HEK293 (cell line): Measurements from ENCODE around the gene TXNDC2.

Experiments
- CTCF ChIA-PET: fragments of 350-600 bp; formaldehyde crosslinking; extraction: SDS; loops from one replicate; lab custom pipeline; 2021; ENCODE audit warnings: antibody characterized with exemption; lab: Yijun Ruan, JAX
- POLR2A ChIA-PET: fragments of 300-600 bp; formaldehyde crosslinking; extraction: SDS; loops from one replicate; lab custom pipeline; 2020; ENCODE audit warnings: antibody characterized with exemption, inconsistent platforms; lab: Yijun Ruan, JAX
- H3K27ac ChIP-seq: fragments of 200-500 bp; sonication (Bioruptor generic); 2 replicates; pipeline ENCODE4 v1.5.1; 2014; ENCODE audit warnings: low read depth, low read length, control low read depth, inconsistent platforms; ENCODE audit errors: extremely low read depth
- H3K36me3 ChIP-seq, 2 experiments: fragments of 200-500 bp in 1 of 2; sonication (Bioruptor generic) in 1 of 2; 1 replicate in 1 of 2; 2 replicates in 1 of 2; pipeline ENCODE4 v1.5.1; 2014 to 2017; ENCODE audit warnings: inconsistent platforms in 2 of 2, low read length in 2 of 2; ENCODE audit not compliant: control insufficient read depth in 2 of 2, insufficient read depth in 1 of 2
- H3K4me1 ChIP-seq: fragments of 200-500 bp; sonication (Bioruptor generic); 2 replicates; pipeline ENCODE4 v1.5.1; 2014; ENCODE audit warnings: mild to moderate bottlenecking, low read length, inconsistent platforms; ENCODE audit not compliant: control insufficient read depth, insufficient read depth
- H3K4me3 ChIP-seq: 2 replicates; pipeline ENCODE4 v1.5.1; 2011; ENCODE audit warnings: low read depth, mild to moderate bottlenecking, control low read depth, low read length, moderate library complexity
- H3K9me3 ChIP-seq: fragments of 200-500 bp; sonication (Bioruptor generic); 2 replicates; pipeline ENCODE4 v1.5.1; 2014; ENCODE audit warnings: low read depth, low read length, inconsistent platforms; ENCODE audit not compliant: control insufficient read depth, insufficient read depth
- PRDM1 ChIP-seq: fragments of 450-650 bp; formaldehyde crosslinking; IDR thresholded peaks from 2 replicates; pipeline ENCODE4; 2016; ENCODE audit warnings: missing biosample characterization, missing genetic modification characterization
- PRDM10 ChIP-seq: fragments of 450-650 bp; formaldehyde crosslinking; IDR thresholded peaks from 2 replicates; pipeline ENCODE4 v1.5.1; 2016; ENCODE audit warnings: missing biosample characterization, missing genetic modification characterization
- SCRT2 ChIP-seq: fragments of 450-650 bp; formaldehyde crosslinking; IDR thresholded peaks from 2 replicates; pipeline ENCODE4 v1.5.1; 2016; ENCODE audit warnings: missing biosample characterization, missing genetic modification characterization
- ZBTB8A ChIP-seq: fragments of 450-650 bp; formaldehyde crosslinking; IDR thresholded peaks from 2 replicates; pipeline ENCODE4 v1.5.1; 2016; ENCODE audit warnings: missing biosample characterization, missing genetic modification characterization
- ZNF488 ChIP-seq: fragments of 450-650 bp; formaldehyde crosslinking; IDR thresholded peaks from 2 replicates; pipeline ENCODE4 v1.5.1; 2016; ENCODE audit warnings: missing biosample characterization, missing genetic modification characterization
- ZNF555 ChIP-seq: fragments of 450-650 bp; formaldehyde crosslinking; conservative IDR thresholded peaks from 2 replicates; pipeline ENCODE4 v1.5.1; 2017; ENCODE audit warnings: missing biosample characterization, mild to moderate bottlenecking, missing genetic modification characterization, inconsistent platforms
- ZNF660 ChIP-seq: fragments of 450-650 bp; IDR thresholded peaks from 2 replicates; pipeline ENCODE4 v1.5.1; 2018; ENCODE audit warnings: missing biosample characterization, mild to moderate bottlenecking, missing genetic modification characterization
- ZNF777 ChIP-seq: fragments of 450-650 bp; formaldehyde crosslinking; IDR thresholded peaks from 2 replicates; pipeline ENCODE4 v1.5.1; 2017; ENCODE audit warnings: missing biosample characterization, missing genetic modification characterization, borderline replicate concordance
- ZNF791 ChIP-seq: fragments of 450-650 bp; formaldehyde crosslinking; IDR thresholded peaks from 2 replicates; pipeline ENCODE4 v1.5.1; 2016; ENCODE audit warnings: missing biosample characterization, missing genetic modification characterization
- ZNF837 ChIP-seq: fragments of 450-650 bp; formaldehyde crosslinking; IDR thresholded peaks from 2 replicates; pipeline ENCODE4 v1.5.1; 2016; ENCODE audit warnings: missing biosample characterization, missing genetic modification characterization
- TF ChIP-seq, protein P1 (sequence below): fragments of 450-650 bp; formaldehyde crosslinking; IDR thresholded peaks from 2 replicates; pipeline ENCODE4 v1.5.1; 2016; ENCODE audit warnings: missing biosample characterization, missing genetic modification characterization, borderline replicate concordance
- TF ChIP-seq, protein P2 (sequence below): fragments of 450-650 bp; formaldehyde crosslinking; IDR thresholded peaks from 2 replicates; pipeline ENCODE4; 2016; ENCODE audit warnings: missing biosample characterization, missing genetic modification characterization

TXNDC2 gene

GRCh38 chr18:9910071-9910470 lies 24.3 kb downstream of the TXNDC2 start:
- CTCF ChIA-PET: no interaction called here
- H3K4me3 ChIP-seq: no peak overlapping the region
- no peak overlapping the region for H3K27ac ChIP-seq
- no peaks in the 10 kb centered on the region for H3K36me3 ChIP-seq
- H3K4me1 ChIP-seq: no peaks in the 10 kb centered on the region
- no peak for TF ChIP-seq ZNF660 (tag by site-specific recombination)
- TF ChIP-seq ZNF791 (tag by site-specific recombination): no peak
- TF ChIP-seq, protein P1, sequence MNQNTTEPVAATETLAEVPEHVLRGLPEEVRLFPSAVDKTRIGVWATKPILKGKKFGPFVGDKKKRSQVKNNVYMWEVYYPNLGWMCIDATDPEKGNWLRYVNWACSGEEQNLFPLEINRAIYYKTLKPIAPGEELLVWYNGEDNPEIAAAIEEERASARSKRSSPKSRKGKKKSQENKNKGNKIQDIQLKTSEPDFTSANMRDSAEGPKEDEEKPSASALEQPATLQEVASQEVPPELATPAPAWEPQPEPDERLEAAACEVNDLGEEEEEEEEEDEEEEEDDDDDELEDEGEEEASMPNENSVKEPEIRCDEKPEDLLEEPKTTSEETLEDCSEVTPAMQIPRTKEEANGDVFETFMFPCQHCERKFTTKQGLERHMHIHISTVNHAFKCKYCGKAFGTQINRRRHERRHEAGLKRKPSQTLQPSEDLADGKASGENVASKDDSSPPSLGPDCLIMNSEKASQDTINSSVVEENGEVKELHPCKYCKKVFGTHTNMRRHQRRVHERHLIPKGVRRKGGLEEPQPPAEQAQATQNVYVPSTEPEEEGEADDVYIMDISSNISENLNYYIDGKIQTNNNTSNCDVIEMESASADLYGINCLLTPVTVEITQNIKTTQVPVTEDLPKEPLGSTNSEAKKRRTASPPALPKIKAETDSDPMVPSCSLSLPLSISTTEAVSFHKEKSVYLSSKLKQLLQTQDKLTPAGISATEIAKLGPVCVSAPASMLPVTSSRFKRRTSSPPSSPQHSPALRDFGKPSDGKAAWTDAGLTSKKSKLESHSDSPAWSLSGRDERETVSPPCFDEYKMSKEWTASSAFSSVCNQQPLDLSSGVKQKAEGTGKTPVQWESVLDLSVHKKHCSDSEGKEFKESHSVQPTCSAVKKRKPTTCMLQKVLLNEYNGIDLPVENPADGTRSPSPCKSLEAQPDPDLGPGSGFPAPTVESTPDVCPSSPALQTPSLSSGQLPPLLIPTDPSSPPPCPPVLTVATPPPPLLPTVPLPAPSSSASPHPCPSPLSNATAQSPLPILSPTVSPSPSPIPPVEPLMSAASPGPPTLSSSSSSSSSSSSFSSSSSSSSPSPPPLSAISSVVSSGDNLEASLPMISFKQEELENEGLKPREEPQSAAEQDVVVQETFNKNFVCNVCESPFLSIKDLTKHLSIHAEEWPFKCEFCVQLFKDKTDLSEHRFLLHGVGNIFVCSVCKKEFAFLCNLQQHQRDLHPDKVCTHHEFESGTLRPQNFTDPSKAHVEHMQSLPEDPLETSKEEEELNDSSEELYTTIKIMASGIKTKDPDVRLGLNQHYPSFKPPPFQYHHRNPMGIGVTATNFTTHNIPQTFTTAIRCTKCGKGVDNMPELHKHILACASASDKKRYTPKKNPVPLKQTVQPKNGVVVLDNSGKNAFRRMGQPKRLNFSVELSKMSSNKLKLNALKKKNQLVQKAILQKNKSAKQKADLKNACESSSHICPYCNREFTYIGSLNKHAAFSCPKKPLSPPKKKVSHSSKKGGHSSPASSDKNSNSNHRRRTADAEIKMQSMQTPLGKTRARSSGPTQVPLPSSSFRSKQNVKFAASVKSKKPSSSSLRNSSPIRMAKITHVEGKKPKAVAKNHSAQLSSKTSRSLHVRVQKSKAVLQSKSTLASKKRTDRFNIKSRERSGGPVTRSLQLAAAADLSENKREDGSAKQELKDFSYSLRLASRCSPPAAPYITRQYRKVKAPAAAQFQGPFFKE (tag by site-specific recombination): no peak
- TF ChIP-seq ZNF777 (tag by site-specific recombination): no peak
- no peak for TF ChIP-seq PRDM10
- POLR2A ChIA-PET: no interaction called here
- no peaks in the 10 kb centered on the region for H3K9me3 ChIP-seq

GRCh38 chr18:9910661-9911060 lies 24.9 kb downstream of the TXNDC2 start:
- no peaks in the 10 kb centered on the region for H3K9me3 ChIP-seq
- no peak for TF ChIP-seq ZNF488
- no peak for TF ChIP-seq PRDM1 (tag by site-specific recombination)
- TF ChIP-seq ZNF555 (tag by site-specific recombination): no peak
- no peak for TF ChIP-seq ZNF837 (tag by site-specific recombination)
- no peak for TF ChIP-seq ZBTB8A (tag by site-specific recombination)
- TF ChIP-seq SCRT2 (tag by site-specific recombination): no peak
- TF ChIP-seq, protein P2, sequence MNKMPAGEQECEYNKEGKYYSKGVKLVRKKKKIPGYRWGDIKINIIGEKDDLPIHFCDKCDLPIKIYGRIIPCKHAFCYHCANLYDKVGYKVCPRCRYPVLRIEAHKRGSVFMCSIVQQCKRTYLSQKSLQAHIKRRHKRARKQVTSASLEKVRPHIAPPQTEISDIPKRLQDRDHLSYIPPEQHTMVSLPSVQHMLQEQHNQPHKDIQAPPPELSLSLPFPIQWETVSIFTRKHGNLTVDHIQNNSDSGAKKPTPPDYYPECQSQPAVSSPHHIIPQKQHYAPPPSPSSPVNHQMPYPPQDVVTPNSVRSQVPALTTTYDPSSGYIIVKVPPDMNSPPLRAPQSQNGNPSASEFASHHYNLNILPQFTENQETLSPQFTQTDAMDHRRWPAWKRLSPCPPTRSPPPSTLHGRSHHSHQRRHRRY (tag by site-specific recombination): no peak
- TF ChIP-seq, all 188 proteins: peak for 0
- H3K4me3 ChIP-seq: no peak overlapping the region
- no peaks in the 10 kb centered on the region for H3K36me3 ChIP-seq
- no peak overlapping the region for H3K27ac ChIP-seq
- POLR2A ChIA-PET: no interaction called here
- no peaks in the 10 kb centered on the region for H3K4me1 ChIP-seq
- CTCF ChIA-PET: interaction anchor here (0.6 kb wide), 2 partner anchors 86 to 131 kb away, joined by 3 to 5 read pairs; no protein-coding TSS in a partner anchor
